ENCODE results near the gene COL9A3. TPM values are rescaled to one million over a fixed set of nuclear protein-coding genes. Genes with fewer than 3 reads are reported as not detected.

Gene COL9A3
- total RNA-seq, 1 donor from 2014 or later: not detected

GRCh38 chr20:62837790-62838127 lies 20.9 kb downstream of the COL9A3 start:
- Histone ChIP-seq H3K36me3 (ENCODE audit: control insufficient read depth, insufficient read depth, low read length) (no peaks in the 10 kb centered on the region), H3K4me3 (ENCODE audit: low read depth, low read length) (no peak overlapping the region), H3K27me3 (ENCODE audit: control insufficient read depth, insufficient read depth, low read length) (no peaks in the 10 kb centered on the region)
- no peak for DNase-seq (ENCODE audit: low read depth)
- TF ChIP-seq CTCF (IDR thresholded peaks at IDR 0.05; ENCODE audit: insufficient read depth, low read length, severe bottlenecking): no peak
- FAIRE-seq: no peak

GRCh38 chr20:62838128-62838891 lies 21.5 kb downstream of the COL9A3 start:
- no peak overlapping the region for H3K4me3 ChIP-seq (ENCODE audit: low read depth, low read length)
- no peak for FAIRE-seq
- H3K27me3 ChIP-seq (ENCODE audit: control insufficient read depth, insufficient read depth, low read length): no peaks in the 10 kb centered on the region
- no peak for TF ChIP-seq CTCF (IDR thresholded peaks at IDR 0.05; ENCODE audit: insufficient read depth, low read length, severe bottlenecking)
- DNase-seq (ENCODE audit: low read depth): no peak
- no peaks in the 10 kb centered on the region for H3K36me3 ChIP-seq (ENCODE audit: control insufficient read depth, insufficient read depth, low read length)

GRCh38 chr20:62839261-62839660 lies 22.4 kb downstream of the COL9A3 start:
- DNase-seq (ENCODE audit: low read depth) (no peak), FAIRE-seq (no peak)
- Histone ChIP-seq H3K36me3 (ENCODE audit: control insufficient read depth, insufficient read depth, low read length) (no peaks in the 10 kb centered on the region), H3K27me3 (ENCODE audit: control insufficient read depth, insufficient read depth, low read length) (no peaks in the 10 kb centered on the region), H3K4me3 (ENCODE audit: low read depth, low read length) (no peak overlapping the region)
- TF ChIP-seq CTCF (IDR thresholded peaks at IDR 0.05; ENCODE audit: insufficient read depth, low read length, severe bottlenecking): no peak

GRCh38 chr20:62839816-62840215 lies 23.0 kb downstream of the COL9A3 start:
- Histone ChIP-seq H3K36me3 (ENCODE audit: control insufficient read depth, insufficient read depth, low read length) (no peaks in the 10 kb centered on the region), H3K27me3 (ENCODE audit: control insufficient read depth, insufficient read depth, low read length) (no peaks in the 10 kb centered on the region), H3K4me3 (ENCODE audit: low read depth, low read length) (no peak overlapping the region)
- FAIRE-seq (no peak), DNase-seq (ENCODE audit: low read depth) (no peak)
- no peak for TF ChIP-seq CTCF (IDR thresholded peaks at IDR 0.05; ENCODE audit: insufficient read depth, low read length, severe bottlenecking)

- Histone ChIP-seq H3K27me3 (ENCODE audit: control insufficient read depth, insufficient read depth, low read length) (no peaks in the 10 kb centered on the region), H3K36me3 (ENCODE audit: control insufficient read depth, insufficient read depth, low read length) (no peaks in the 10 kb centered on the region), H3K4me3 (ENCODE audit: low read depth, low read length) (no peak overlapping the region)
- FAIRE-seq: no peak
- no peak for TF ChIP-seq CTCF (IDR thresholded peaks at IDR 0.05; ENCODE audit: insufficient read depth, low read length, severe bottlenecking)
- no peak for DNase-seq (ENCODE audit: low read depth)
Observed at GRCh38 chr20:62840244-62841197, 23.7 kb downstream of the COL9A3 start.

Measured in bronchial epithelial cell (primary cell).